Suprapubic skin (tissue), 4 donors: Measurements from ENCODE around the gene ZNF497.

Experiments used
- CTCF ChIP-seq, 2 donors: fragments of 200-600 bp in 1 of 2; fragments of 450-650 bp in 1 of 2; sonication (generic) in 1 of 2; IDR thresholded peaks; one replicate each; pipeline ENCODE4 v1.5.1; 2016 to 2019; ENCODE audit warnings: antibody characterized with exemption in 2 of 2, mild to moderate bottlenecking in 1 of 2, moderate library complexity in 1 of 2
- EP300 ChIP-seq: sonication (generic); formaldehyde crosslinking; IDR thresholded peaks from one replicate; pipeline ENCODE4 v1.6.1; 2017; ENCODE audit warnings: antibody characterized with exemption
- POLR2A ChIP-seq, 2 donors: fragments of 450-650 bp; IDR thresholded peaks; one replicate each; pipeline ENCODE4 v1.6.1; 2017; ENCODE audit warnings: antibody characterized with exemption in 2 of 2, mild to moderate bottlenecking in 2 of 2, moderate library complexity in 2 of 2
- POLR2AphosphoS5 ChIP-seq, 3 donors: sonication (generic); formaldehyde crosslinking; IDR thresholded peaks; one replicate each; pipeline ENCODE4 v1.6.1; 2017; ENCODE audit warnings: antibody characterized with exemption in 3 of 3

- TF ChIP-seq POLR2A (IDR thresholded peaks at IDR 0.05) (no peak), CTCF (IDR thresholded peaks at IDR 0.05) (no peak), POLR2AphosphoS5 (IDR thresholded peaks at IDR 0.05) (no peak), EP300 (no peak)
Measured at GRCh38 chr19:58350001-58350861, 12.3 kb downstream of the ZNF497 start.
